ENCODE measurements around the gene ARRDC1.
"Not testable (repeated sequence)": the region's sequence is repeated elsewhere in the genome, so short reads cannot be mapped to it uniquely, and the experiment has no call there.

Gene ARRDC1

DNA sequence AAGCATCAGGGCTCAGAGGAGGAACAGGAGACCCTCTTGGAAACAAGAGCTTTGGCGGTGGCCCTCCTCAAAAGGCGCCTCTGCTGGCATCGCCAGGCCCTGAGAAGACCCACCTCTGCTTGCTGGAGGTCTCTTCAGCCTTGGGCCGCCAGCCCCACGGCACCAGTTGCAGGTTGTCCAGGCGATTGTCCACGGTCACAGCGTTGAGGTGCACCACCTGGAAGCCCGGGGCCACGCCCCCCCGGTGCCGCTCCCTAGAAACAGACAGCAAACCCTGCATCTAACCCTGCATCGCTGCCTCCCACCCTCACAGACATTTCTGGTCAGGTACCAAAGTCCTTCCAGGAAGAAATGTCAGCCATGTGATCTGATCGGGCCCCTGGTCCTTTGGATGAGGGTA is 18.6 kb upstream of the ARRDC1 start:
- no peak for DNase-seq

DNA sequence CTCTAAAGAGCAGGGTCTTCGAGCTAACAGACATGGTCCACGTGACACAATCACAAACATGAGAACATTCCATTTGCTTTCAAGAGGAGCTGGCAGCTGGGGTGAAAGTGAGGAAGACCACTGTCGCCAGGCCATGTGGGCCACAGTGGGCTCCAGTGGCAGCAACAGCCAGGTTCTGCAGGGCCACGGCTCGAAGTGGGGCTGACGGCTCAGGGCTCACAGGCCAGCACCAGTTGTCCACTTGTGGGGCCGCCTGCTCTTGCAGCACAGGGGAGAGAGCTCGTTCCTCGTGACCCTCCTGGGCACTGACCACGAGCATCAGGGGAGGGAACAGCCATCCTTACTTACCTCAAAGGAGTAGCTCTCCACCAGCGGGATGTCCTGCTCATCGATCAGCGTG is 17.2 kb upstream of the ARRDC1 start:
- no peak for DNase-seq

DNA sequence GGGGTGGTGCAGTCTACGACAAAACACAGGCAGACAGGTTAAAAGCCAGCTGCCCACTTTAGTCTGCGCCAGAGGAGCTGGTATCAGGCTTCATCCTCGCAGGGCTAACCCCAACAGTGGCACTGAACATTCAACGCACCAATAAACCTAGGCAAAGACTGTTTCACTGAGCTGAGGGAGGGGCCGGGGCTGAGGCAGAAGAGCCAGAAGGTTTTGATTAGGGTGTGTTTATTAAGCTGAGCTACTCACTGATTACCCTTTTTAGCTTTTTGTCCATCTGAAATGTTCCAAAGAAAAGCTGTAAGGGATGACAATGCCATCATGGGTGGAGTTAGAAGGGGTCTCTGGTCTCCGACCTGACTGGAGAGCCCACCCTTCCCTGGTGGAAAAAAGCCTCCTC is 16.6 kb upstream of the ARRDC1 start:
- DNase-seq = no peak

DNA sequence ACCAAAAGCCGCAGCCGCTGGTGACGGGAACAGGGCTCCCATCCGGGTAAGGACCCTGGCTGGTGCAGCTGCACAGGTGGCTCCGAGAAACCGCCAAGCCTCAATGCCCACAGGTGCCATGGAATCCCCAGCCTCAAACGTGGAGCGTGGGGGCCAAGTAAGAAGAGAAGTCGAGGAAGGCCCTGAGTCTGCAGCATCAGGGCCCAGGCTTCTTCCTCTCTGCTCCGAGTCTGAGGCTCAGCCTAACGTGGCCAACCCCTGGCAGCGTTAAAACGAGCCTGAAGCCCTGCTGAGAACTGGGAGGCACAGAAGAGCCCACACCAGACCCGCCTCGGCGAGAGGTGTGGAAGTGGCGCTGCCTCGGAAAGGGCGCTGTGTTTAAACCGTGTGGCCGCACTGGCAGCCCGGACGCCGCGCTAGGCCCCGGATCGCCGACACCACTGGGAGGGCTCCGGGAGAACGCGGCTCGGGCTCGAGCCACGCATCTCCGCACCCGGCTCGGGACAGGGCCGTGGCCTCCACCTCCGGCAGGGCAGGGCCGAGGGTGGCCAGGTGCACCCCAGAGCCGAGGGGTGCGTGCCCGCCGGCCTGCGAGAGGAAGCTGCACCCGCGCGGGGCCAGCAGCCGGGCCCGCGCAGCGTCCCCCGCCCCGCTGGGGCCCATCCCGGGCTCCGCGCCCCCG is 15.9 kb upstream of the ARRDC1 start:
- DNase-seq = peak; percentile 28

DNA sequence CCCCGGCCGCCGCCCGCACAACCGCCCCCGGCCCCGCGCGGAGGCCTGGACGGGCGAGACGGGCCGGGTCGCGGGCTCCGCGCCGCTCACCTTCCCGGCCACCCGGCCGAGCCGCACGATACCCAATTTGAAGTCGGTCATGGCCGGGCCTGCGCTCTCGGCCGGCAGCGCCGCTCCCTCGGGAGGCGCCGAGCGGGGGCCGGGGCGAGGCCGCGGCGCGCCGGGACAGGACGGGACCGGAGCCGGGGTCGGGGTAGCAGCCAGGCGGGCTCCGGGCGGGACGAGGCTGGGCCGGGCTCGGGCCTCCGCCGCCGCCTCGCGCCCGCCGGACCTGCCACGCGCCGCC is 15.4 kb upstream of the ARRDC1 start:
- no peak for DNase-seq

DNA sequence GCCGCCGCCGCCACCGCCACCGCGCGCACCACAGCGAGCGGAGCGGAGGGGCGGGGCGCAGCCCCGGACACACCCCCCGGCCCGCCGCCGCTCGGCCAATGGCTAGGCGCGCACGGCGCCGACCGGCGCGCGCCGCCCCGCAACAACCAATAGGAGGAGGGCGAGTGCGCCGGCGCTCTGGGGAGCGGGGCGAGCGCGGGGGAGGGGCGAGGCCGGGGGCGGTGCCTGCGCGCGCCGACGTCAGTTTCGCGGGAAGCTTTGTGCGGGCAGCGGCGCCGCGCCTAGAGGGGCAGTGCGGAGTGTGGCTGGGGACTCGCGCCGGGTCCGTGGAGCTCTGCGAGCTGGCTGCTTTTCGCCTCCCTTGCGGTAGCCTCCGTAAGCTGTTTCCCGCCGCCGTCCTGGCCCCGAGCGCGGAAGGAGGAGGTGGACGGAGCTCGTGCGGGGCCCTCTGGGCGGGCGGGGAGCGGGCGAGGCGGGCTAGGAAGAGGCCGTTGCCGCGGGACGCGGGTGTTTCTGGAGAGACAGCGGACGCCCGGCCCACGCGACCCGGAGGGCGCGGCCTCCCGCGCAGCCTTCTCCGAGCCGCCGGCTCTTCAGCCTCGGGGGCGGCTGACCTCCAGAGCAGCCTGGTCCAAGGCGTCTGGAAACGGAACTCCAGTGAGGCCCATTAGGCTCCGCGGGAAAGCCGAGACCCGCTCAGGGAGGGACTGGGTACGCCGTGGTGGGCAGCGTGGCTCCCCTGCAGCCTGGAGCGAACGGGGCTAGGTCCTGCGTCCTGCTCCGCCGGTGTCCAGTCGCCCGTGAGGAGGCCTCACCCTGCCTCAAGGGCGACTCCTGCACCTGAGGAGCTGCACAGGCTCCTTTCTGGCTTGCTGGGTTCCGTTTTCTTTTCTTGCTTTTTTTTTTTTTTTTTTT is 14.8 kb upstream of the ARRDC1 start, which contains the start of gene ZMYND19:
Gene ZMYND19, minus strand, starts transcription at position 44 of the 915 bp plus-strand sequence. CDS start 249 bp downstream, outside the sequence.
- peak; percentile 97 for DNase-seq

DNA sequence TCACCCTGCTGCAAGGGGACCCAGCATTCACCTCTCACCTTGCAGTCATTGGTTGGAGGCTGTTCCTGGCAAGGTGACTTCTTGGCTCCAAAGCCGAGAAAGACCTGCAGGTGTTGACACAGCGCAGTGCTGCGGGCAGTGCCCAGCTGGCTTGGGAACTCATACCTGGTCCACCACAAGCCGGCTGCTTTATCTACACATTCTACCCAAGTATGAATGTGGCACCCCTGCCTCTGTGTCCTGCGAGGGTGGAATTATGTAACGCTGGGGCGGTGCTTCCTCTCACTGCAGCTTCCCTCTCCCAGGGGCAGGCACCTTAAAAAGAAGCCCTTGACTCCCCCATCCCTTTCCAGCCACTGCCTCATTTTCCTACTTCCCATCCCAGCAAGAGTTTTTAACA is 12.7 kb upstream of the ARRDC1 start:
- DNase-seq = no peak

DNA sequence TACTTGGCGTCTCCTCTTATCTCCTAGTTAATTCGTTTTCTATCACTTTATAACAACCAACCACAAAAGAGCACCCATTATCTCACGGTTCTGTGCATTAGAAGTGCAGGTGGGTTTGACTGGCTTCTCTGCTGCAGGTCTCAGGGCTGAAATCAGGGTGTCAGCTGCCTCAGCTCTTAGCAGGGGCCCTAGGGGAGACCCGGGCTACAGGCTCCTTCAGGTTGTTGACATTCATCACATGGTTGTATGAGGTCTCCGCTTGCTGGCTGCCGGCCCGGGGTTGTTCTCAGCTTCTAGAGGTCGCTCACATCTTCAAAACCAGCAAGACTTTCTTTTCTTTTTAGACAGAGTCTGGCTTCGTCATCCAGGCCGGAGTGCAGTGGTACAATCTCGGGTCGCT is 12.3 kb upstream of the ARRDC1 start:
- no peak for DNase-seq

DNA sequence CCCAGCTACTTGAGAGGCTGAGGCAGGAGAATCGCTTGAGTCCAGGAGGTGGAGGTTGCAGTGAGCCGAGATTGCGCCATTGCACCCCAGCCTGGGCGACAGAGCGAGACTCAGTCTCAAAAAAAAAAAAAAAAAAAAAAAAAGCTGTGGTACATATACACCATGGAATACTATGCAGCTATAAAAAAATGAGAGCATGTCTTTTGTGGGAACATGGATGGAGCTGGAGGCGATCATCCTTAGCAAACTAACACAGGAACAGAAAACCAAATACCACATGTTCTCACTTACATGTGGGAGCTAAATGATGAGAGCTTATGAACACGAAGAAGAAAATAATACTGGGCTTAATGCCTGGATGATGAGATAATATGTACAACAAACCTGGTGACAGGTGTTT is 8.9 kb upstream of the ARRDC1 start:
- DNase-seq = not testable (repeated sequence)

DNA sequence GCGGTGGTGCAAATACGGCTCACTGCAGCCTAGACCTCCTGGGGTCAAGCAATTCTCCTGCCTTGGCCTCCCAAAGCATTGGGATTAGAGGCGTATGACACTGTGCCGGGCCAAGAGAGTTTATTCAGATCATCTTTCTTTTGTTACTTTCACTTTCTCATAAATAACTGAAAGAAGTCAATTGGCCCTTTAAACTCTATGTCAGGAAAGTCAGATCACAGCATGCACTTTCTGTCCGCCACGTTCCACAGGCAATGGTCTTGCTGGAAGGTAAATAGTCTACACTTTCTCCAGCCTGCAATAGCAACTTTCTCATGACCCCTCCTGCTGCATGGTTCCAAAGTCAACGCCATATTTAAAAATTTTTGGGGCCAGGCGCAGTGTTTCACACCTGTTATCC is 6.5 kb upstream of the ARRDC1 start:
- DNase-seq = no peak

DNA sequence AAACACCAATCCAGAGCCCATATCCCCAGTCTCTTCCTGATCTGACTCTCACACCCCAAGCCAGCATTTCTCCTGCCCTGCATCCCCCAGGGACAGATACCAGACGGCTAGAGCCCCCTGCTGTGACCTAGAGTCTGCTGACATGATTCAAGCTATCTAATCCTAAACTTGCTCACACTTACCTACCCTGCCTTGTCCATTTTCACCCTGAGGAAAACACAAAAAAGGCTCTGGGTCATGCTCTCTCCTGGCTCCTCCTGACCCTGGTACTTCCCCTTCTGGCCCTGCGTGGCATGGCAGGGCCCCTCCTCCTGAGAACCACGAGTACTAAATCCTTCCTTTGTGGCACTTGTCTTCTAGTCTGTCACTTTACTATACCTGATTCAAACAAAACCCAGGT is 2.8 kb upstream of the ARRDC1 start:
- DNase-seq = peak; percentile 18

DNA sequence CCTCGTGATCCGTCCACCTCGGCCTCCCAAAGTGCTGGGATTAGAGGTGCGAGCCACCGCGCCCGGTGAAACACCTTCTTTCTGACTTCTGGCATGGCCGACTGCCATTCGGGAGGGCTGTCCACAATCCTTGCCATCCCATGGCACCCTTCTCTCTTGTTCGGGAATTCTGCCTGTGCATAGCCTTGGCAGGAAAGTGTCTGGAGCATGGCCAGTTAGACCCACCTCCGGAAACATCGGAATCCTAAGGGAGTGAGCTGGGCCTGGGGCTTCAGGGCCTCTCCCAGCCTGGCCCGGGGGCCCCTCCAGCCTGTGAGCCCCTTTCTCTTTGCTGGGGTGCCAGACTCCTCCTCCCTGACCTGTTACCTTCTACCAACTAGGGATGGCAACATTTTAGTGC is 1.6 kb upstream of the ARRDC1 start:
- no peak for DNase-seq

DNA sequence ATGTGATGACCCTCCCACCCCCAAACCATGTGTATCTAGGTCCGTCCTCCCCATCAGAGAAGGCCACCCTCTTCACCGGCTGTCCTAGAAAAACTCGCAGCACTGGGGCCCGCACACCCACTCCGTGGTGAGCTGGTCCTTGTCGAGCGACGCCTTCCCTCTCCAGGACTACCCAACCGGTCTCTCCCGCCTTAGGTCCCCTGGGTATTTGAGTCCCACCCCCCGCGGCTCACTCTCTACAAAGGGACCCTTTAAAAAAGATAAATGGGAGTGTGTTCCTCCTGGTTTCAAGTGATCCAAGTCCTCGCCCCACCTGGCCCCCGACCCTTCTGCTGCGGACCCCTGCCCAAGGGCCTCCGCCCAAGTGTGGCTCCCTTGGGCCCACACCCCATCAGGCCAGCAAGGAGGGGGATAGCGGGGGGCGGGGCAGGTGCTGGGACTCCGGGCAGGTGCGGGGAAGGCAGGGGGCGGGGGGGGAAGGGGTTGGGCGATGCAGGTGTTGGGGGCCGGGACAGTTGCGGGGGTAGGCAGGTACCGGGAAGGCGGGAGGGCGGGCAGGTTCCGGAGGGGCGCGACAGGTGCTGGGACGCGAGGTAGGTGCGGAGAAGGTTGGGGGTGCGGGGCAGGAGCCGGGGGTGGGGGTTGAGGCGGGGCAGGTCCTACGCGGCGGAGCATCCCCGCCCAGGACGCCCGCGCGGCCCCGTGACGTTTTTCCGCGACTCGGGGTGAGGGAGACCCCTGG is 970 bp upstream of the ARRDC1 start:
- peak; percentile 35 for DNase-seq

DNA sequence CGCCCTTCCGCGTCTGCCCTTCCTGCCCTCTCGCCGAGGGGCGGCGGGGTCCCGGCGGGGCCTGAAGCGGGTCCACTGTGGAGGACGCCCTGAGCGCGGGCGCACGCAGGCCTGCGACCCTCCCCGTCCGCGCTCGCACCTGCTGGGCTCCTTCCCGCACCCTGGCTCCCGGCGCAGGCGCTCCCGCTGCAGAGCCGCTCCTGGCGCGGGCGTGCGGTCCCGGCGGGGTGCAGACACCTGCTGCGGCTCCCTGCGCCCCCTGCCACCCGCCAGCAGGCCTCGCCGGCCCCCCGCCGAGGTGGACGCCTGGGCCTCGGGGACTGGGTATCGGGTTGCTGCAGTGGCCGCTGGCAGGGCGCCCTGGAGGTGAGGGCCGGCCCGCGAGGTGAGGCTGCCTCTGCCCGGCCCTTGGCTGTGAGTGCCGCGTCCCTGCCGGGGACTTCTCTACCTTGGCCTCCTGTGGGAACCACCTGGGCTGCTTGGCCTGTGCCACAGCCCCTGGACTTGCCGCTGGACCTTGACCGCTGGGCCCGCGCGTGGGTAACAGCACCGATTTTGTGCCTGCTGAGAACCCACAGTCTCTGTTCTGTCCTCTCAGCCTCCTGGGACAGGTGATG is 627 bp downstream of the ARRDC1 start:
- no peak for DNase-seq

DNA sequence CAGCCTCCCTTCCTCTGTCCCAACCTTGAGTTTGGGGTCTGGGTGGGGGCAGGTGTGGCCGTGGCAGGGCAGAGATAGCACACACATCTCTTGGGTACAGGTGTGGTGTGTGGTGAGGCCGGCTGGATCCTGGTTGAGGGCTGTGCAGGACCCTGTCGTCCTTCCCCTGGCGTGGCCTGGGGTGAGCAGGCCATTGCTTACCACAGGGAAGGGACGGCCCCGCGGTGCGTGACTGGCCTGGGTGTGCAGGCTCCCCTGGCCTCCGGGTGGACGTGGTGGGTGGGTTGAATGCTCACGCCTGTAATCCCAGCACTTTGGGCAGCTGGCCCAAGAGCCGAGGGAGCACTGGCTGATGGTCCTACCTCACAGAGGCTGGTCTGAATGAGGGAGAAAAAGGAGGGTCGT is 1.2 kb downstream of the ARRDC1 start:
- DNase-seq = no peak

DNA sequence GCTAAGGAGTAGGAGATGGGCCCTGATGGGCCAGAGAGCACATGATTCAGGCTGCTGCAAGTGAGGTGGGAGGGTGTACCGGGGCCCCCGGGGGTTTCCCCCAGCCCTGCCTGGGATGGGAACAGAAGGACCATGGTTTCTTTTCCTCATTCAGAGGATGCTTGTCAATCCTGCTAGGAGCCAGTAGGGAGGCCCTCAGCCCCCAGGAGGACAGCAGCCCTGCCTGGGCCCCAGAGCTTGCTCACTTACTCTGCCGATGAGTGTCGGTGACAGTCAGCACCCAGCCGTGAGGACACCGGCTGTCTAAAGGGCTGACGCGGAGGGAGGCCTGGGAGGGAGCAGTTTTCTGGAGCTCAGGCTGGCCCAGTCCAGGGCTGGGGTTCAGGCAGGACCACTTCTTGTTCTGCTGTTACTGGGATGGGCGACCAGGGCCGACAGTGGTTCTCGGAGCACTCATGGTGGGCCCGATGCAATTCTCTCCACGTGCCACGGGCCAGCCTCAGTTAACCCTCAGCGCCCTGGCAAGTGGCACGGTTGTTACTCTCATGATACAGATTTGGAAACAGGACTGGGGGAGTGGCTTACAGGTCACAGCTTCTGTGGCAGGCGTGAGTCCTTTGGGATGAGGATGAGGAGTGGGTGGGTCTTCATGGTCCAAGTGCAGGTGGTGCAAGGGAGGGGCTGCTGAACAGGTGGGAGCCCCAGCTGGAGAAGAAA is 1.8 kb downstream of the ARRDC1 start:
- DNase-seq = peak; percentile 63

DNA sequence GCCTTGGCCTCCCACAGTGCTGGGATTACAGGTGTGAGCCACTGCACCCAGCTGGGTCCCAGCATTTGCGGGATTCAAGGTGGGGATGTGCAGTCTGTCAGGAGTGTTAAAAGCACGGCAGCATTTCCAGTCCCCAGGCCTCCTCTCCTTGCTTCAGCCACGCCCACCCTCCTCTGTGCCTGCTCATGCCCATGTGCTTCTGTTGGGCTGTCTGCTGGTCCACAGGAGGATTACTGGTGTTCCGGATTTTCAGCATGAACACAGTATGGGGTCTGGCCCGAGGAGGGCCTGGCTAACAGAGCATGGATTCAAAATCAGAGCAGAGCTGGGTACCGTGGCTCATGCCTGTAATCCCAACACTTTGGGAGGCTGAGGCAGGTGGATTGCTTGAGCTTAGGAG is 5.5 kb downstream of the ARRDC1 start:
- DNase-seq = no peak

DNA sequence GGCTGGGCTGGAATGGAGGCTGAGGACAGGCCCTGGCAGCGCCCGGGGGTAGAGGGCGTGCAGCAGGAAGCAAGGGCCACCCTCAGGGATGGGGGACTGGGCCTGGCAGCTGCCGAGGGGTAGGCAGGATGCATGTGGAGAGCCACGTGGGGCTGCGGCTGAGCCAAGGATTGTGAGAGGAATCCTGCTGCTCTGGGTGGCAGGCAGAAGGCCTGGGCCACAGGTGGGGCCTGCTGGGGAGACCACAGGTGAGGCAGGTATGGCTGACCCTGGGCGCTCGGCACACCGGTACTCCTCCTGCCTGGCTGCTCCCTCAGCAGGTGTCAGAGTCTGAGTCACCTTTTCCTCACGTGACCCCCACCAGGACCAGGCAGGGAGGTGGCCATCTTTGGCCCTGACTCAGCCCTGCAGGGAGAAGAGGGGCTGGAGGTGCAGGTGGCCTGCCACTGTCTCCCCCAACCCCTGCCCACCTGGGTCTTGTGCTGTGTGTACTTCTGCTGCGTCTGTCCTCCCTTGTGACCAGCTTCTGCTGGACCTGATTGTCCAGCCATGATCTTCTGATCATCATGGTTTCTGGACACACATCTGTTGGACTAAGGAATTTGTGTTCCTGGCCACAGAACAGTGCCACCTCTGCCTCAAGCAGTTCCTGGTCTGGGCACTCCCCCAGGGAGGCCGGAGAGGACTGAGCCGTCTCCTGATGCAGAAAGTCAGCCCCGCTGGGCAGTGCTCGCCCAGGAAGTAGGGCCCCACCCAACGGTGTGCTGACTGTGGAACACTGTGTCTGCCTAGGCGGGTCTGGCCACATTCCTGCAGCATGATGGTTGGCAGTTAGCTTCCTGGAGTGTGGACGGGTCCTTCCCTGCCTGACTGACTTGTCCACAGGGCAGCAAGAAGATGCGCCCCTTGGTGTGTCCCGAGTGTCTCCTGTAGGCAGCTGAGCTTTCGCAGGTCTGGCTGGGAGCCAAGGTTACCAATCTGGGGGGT is 6.4 kb downstream of the ARRDC1 start:
- DNase-seq = peak; percentile 25

DNA sequence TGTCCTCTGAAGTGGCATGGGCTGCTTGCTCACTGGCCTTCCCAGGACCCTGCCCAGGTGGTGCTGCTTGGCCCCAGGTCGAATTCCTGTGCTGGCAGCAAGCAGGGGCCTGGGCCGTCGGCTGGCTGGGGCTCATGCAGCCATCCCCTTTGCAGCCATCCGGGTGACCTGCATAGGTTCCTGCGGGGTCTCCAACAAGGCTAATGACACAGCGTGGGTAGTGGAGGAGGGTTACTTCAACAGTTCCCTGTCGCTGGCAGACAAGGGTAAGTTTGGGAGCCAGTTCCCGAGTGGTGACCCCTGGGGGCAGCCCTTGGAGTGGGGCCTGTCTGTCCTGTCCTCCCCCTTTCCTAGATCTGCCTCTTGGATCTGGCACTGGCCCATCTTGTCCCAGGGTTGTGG is 7.3 kb downstream of the ARRDC1 start:
- no peak for DNase-seq

DNA sequence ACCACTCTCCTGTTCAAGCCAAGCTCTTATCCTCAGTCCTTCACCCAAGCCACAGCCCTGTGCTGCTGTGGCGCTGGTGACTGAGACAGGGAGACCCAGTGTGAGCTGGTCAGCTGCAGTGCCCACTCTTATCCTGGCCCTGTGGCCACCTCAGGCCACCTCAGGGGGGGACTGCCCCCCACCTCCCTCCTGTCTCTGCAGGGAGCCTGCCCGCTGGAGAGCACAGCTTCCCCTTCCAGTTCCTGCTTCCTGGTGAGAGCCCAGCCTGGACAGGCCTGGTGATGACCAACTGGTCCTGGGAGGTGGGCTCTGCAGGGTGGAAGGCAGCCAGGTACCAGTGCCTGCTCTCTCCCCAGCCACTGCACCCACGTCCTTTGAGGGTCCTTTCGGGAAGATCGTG is 7.8 kb downstream of the ARRDC1 start:
- no peak for DNase-seq

All from eye (tissue), 1 donor.